ENCODE data around the gene ALK. TPM values are rescaled to one million over a fixed set of nuclear protein-coding genes. Genes with fewer than 3 reads are reported as not detected.

The ALK gene
- total and polyA plus RNA-seq, 2 donors (not counting 1 experiment from before 2014, with no cell fraction given) = under 0.01 to 0.02 TPM

GRCh38 chr2:29522951-29523669, 398.3 kb downstream of the ALK start:
- Histone ChIP-seq H3K27me3 (ENCODE audit: control insufficient read depth, insufficient read depth, low read length) (no peaks in the 10 kb centered on the region), H3K27ac (ENCODE audit: insufficient read depth, low read length) (peak overlapping the region; percentile 45), H2AFZ (ENCODE audit: low read length) (no peak overlapping the region), H3K4me2 (ENCODE audit: extremely low read depth, insufficient read depth, low read length) (peak overlapping the region; percentile 74), H3K4me1 (ENCODE audit: control insufficient read depth, extremely low read depth, insufficient read depth, low read length) (peaks cover 23% of the 10 kb centered on the region), H3K9me3 (ENCODE audit: control insufficient read depth, insufficient read depth, low read depth, low read length) (no peaks in the 10 kb centered on the region), H3K79me2 (ENCODE audit: control insufficient read depth, insufficient read depth, low read length) (no peaks in the 10 kb centered on the region), H4K20me1 (ENCODE audit: control insufficient read depth, extremely low read depth, insufficient read depth, low read length) (no peaks in the 10 kb centered on the region), H3K4me3 (replicated peaks in 1 of 4; ENCODE audit: control extremely low read depth in 1 of 4, insufficient read depth in 1 of 4, low read depth in 3 of 4, low read length in 4 of 4) (no peak overlapping the region), H3K9ac (ENCODE audit: insufficient read depth, low read length) (no peak overlapping the region), H3K36me3 (ENCODE audit: control insufficient read depth, insufficient read depth, low read length) (no peaks in the 10 kb centered on the region)
- no peak for TF ChIP-seq EZH2 (IDR thresholded peaks at IDR 0.05; ENCODE audit: low read length, missing control alignments)
- TF ChIP-seq, protein P1, sequence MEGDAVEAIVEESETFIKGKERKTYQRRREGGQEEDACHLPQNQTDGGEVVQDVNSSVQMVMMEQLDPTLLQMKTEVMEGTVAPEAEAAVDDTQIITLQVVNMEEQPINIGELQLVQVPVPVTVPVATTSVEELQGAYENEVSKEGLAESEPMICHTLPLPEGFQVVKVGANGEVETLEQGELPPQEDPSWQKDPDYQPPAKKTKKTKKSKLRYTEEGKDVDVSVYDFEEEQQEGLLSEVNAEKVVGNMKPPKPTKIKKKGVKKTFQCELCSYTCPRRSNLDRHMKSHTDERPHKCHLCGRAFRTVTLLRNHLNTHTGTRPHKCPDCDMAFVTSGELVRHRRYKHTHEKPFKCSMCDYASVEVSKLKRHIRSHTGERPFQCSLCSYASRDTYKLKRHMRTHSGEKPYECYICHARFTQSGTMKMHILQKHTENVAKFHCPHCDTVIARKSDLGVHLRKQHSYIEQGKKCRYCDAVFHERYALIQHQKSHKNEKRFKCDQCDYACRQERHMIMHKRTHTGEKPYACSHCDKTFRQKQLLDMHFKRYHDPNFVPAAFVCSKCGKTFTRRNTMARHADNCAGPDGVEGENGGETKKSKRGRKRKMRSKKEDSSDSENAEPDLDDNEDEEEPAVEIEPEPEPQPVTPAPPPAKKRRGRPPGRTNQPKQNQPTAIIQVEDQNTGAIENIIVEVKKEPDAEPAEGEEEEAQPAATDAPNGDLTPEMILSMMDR (conservative IDR thresholded peaks at IDR 0.05 in 1 of 2, IDR thresholded peaks at IDR 0.05 in 1 of 2; ENCODE audit: low read depth in 1 of 2, low read length in 2 of 2) = no peak
- DNase-seq (ENCODE audit: low read depth in 2 of 2) = peak; percentile 49 to 71

DNA sequence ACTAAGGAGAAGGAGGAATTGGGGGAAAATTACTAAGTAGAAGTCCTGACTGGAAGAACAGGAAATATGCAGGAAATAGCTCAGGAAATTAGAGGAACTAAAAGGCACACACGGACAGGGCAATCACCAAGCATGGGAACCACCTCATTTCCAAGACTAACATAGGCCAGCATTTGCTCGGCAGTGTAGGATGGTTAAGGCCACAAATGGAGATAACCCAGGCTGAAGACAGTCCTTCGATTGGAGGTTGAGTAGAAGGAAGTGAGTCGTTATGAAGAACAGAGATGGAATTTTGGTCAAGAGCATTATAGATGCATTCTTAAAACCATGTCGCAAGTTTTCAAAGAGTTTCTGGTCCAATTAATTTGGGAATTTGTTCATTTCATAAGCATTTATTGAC, 401.4 kb downstream of the ALK start:
- no peaks in the 10 kb centered on the region for H3K27me3 ChIP-seq (ENCODE audit: control insufficient read depth, insufficient read depth, low read length)
- TF ChIP-seq EZH2 (IDR thresholded peaks at IDR 0.05; ENCODE audit: low read length, missing control alignments) = no peak
- TF ChIP-seq, protein P1 (conservative IDR thresholded peaks at IDR 0.05 in 1 of 2, IDR thresholded peaks at IDR 0.05 in 1 of 2; ENCODE audit: low read depth in 1 of 2, low read length in 2 of 2) = no peak
- H3K79me2 ChIP-seq (ENCODE audit: control insufficient read depth, insufficient read depth, low read length) = no peaks in the 10 kb centered on the region
- H3K36me3 ChIP-seq (ENCODE audit: control insufficient read depth, insufficient read depth, low read length) = no peaks in the 10 kb centered on the region
- no peaks in the 10 kb centered on the region for H4K20me1 ChIP-seq (ENCODE audit: control insufficient read depth, extremely low read depth, insufficient read depth, low read length)
- no peak overlapping the region for H2AFZ ChIP-seq (ENCODE audit: low read length)
- peaks cover 23% of the 10 kb centered on the region for H3K4me1 ChIP-seq (ENCODE audit: control insufficient read depth, extremely low read depth, insufficient read depth, low read length)
- peak in 1 of 2 donors; percentile 61 for DNase-seq (ENCODE audit: low read depth in 2 of 2)
- no peak overlapping the region for H3K9ac ChIP-seq (ENCODE audit: insufficient read depth, low read length)
- H3K9me3 ChIP-seq (ENCODE audit: control insufficient read depth, insufficient read depth, low read depth, low read length) = no peaks in the 10 kb centered on the region
- peak overlapping the region; percentile 58 for H3K27ac ChIP-seq (ENCODE audit: insufficient read depth, low read length)
- no peak overlapping the region for H3K4me2 ChIP-seq (ENCODE audit: extremely low read depth, insufficient read depth, low read length)
- H3K4me3 ChIP-seq (replicated peaks in 1 of 4; ENCODE audit: control extremely low read depth in 1 of 4, insufficient read depth in 1 of 4, low read depth in 3 of 4, low read length in 4 of 4) = no peak overlapping the region

DNA sequence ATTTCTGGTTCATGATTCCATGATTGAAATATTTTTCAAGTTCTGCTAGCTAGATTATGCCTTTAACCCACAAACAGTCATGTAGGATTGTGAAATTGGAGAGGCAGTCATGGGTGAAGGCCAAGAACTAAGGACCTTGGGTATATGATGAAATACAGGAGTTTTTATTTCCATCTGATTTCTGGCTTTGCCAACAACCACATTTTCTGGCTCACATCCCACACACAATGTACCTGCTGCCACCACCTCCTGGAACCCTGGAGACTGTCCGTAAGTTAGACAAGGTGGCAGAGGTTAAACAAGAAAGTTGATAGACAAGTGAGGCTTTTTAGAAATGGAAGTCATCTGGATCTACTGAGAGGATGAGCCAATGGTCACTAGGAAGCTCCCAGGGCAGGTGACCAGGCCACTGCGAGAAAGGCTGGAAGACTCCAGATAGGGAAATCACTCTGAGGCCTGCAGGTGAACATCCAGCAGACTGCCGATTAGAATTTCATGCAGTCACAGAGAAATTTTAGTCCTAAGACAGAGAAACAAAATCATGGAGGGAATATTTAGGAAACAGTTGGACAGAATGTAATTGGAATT, 402.0 kb downstream of the ALK start:
- H3K79me2 ChIP-seq (ENCODE audit: control insufficient read depth, insufficient read depth, low read length) = no peaks in the 10 kb centered on the region
- no peaks in the 10 kb centered on the region for H3K9me3 ChIP-seq (ENCODE audit: control insufficient read depth, insufficient read depth, low read depth, low read length)
- no peak overlapping the region for H2AFZ ChIP-seq (ENCODE audit: low read length)
- H3K9ac ChIP-seq (ENCODE audit: insufficient read depth, low read length) = no peak overlapping the region
- no peaks in the 10 kb centered on the region for H3K36me3 ChIP-seq (ENCODE audit: control insufficient read depth, insufficient read depth, low read length)
- H3K27me3 ChIP-seq (ENCODE audit: control insufficient read depth, insufficient read depth, low read length) = no peaks in the 10 kb centered on the region
- DNase-seq (ENCODE audit: low read depth in 2 of 2) = peak; percentile 79 to 84
- H3K4me2 ChIP-seq (ENCODE audit: extremely low read depth, insufficient read depth, low read length) = no peak overlapping the region
- H3K4me1 ChIP-seq (ENCODE audit: control insufficient read depth, extremely low read depth, insufficient read depth, low read length) = peaks cover 23% of the 10 kb centered on the region
- H4K20me1 ChIP-seq (ENCODE audit: control insufficient read depth, extremely low read depth, insufficient read depth, low read length) = no peaks in the 10 kb centered on the region
- no peak overlapping the region for H3K4me3 ChIP-seq (replicated peaks in 1 of 4; ENCODE audit: control extremely low read depth in 1 of 4, insufficient read depth in 1 of 4, low read depth in 3 of 4, low read length in 4 of 4)
- TF ChIP-seq, protein P1 (conservative IDR thresholded peaks at IDR 0.05 in 1 of 2, IDR thresholded peaks at IDR 0.05 in 1 of 2; ENCODE audit: low read depth in 1 of 2, low read length in 2 of 2) = no peak
- H3K27ac ChIP-seq (ENCODE audit: insufficient read depth, low read length) = peak overlapping the region; percentile 58
